Tibial artery (tissue), 4 donors: ENCODE data around the gene COLEC11.
A peak's percentile ranks its signal among the peaks of the same experiment; 100 is the strongest.

ENCODE experiments used
- DNase-seq, 2 donors: peaks; one replicate each; pipeline ENCODE4 v3.0.0-alpha.2; 2019
- H3K27ac ChIP-seq, 2 donors: fragments of 200-600 bp; sonication (generic) in 1 of 2; 1 replicate in 1 of 2; 2 replicates in 1 of 2; pipeline ENCODE4 v1.5.1; 2018 to 2019; ENCODE audit warnings: mild to moderate bottlenecking in 1 of 2
- H3K27me3 ChIP-seq, 2 donors: fragments of 200-600 bp; sonication (generic) in 1 of 2; one replicate each; pipeline versions ENCODE4 v1.5.1 to v1.6.0; 2016 to 2019
- H3K36me3 ChIP-seq, 3 donors: fragments of 200-600 bp; sonication (generic) in 2 of 3; one replicate each; pipeline ENCODE4 v1.5.1; 2016 to 2019; ENCODE audit warnings: mild to moderate bottlenecking in 2 of 3
- H3K4me1 ChIP-seq, 4 donors: fragments of 200-600 bp; sonication (generic) in 2 of 4; 1 replicate in 3 of 4; 2 replicates in 1 of 4; pipeline ENCODE4 v1.5.1; 2016 to 2019
- H3K4me3 ChIP-seq, 2 donors: fragments of 200-600 bp; sonication (generic) in 1 of 2; 1 replicate in 1 of 2; 2 replicates in 1 of 2; pipeline ENCODE4 v1.5.1; 2018 to 2019; ENCODE audit warnings: mild to moderate bottlenecking in 2 of 2
- H3K9me3 ChIP-seq, 3 donors: fragments of 200-600 bp; sonication (generic) in 1 of 3; one replicate each; pipeline ENCODE4 v1.5.1; 2016 to 2019
- CTCF ChIP-seq, 2 experiments: fragments of 200-600 bp in 1 of 2; fragments of 450-650 bp in 1 of 2; IDR thresholded peaks; one replicate each; pipeline ENCODE4 v1.5.1; 2017 to 2019; ENCODE audit warnings: antibody characterized with exemption in 2 of 2, mild to moderate bottlenecking in 1 of 2, moderate library complexity in 1 of 2
- intact Hi-C: fragments of 100-400 bp; cut with DNase I; formaldehyde crosslinking; loops from one replicate; pipeline ENCODE4 v1.15.0; 2023; ENCODE audit warnings: low total_unique reads

The COLEC11 gene

GRCh38 chr2:3667151-3667631 is 72.3 kb downstream of the COLEC11 start:
- H3K27me3 ChIP-seq = no peaks in the 10 kb centered on the region
- DNase-seq = peak in 1 of 2 donors; percentile 35

GRCh38 chr2:3669656-3670055 is 74.7 kb downstream of the COLEC11 start:
- H3K27me3 ChIP-seq = no peaks in the 10 kb centered on the region
- H3K9me3 ChIP-seq = no peaks in the 10 kb centered on the region
- no peak overlapping the region for H3K27ac ChIP-seq
- no peaks in the 10 kb centered on the region for H3K4me1 ChIP-seq
- H3K4me3 ChIP-seq = no peak overlapping the region
- peak in 1 of 2 donors; percentile 41 for DNase-seq
- intact Hi-C loops = no loop called here
- no peaks in the 10 kb centered on the region for H3K36me3 ChIP-seq
- no peak for TF ChIP-seq CTCF (IDR thresholded peaks at IDR 0.05)

More at GRCh38 chr2:3667151-3667631, 72.3 kb downstream of the COLEC11 start:
- Histone ChIP-seq H3K4me3 (no peak overlapping the region), H3K27ac (no peak overlapping the region), H3K9me3 (no peaks in the 10 kb centered on the region), H3K4me1 (no peaks in the 10 kb centered on the region), H3K36me3 (no peaks in the 10 kb centered on the region)
- no peak for TF ChIP-seq CTCF (IDR thresholded peaks at IDR 0.05)
- intact Hi-C loops = no loop called here

- Histone ChIP-seq H3K9me3 (no peaks in the 10 kb centered on the region), H3K27me3 (no peaks in the 10 kb centered on the region), H3K27ac (no peak overlapping the region), H3K4me3 (no peak overlapping the region), H3K36me3 (no peaks in the 10 kb centered on the region), H3K4me1 (no peaks in the 10 kb centered on the region)
- no peak for DNase-seq
- intact Hi-C loops = no loop called here
- TF ChIP-seq CTCF (IDR thresholded peaks at IDR 0.05) = no peak
These were observed 75.5 kb downstream of the COLEC11 start for GRCh38 chr2:3670376-3670775.

- no peak for DNase-seq
- Histone ChIP-seq H3K4me3 (no peak overlapping the region), H3K9me3 (no peaks in the 10 kb centered on the region), H3K4me1 (no peaks in the 10 kb centered on the region), H3K36me3 (no peaks in the 10 kb centered on the region), H3K27ac (no peak overlapping the region), H3K27me3 (no peaks in the 10 kb centered on the region)
- intact Hi-C loops = no loop called here
- no peak for TF ChIP-seq CTCF (IDR thresholded peaks at IDR 0.05)
These were observed 76.0 kb downstream of the COLEC11 start for GRCh38 chr2:3670941-3671340.

- no peaks in the 10 kb centered on the region for H3K9me3 ChIP-seq
- no peaks in the 10 kb centered on the region for H3K4me1 ChIP-seq
- intact Hi-C loops = no loop called here
- peaks cover 0 to 6% of the 10 kb centered on the region in 2 donors for H3K27me3 ChIP-seq
- H3K4me3 ChIP-seq = no peak overlapping the region
- H3K36me3 ChIP-seq = no peaks in the 10 kb centered on the region
- TF ChIP-seq CTCF (IDR thresholded peaks at IDR 0.05) = no peak
- DNase-seq = no peak
- no peak overlapping the region for H3K27ac ChIP-seq
These were observed 78.2 kb downstream of the COLEC11 start for GRCh38 chr2:3672861-3673678.
